Mucosa of rectum (tissue), 2 donors: ENCODE measurements around the gene GGA1.

ENCODE experiments used
- H3K27ac ChIP-seq, 2 donors: one replicate each; pipeline ENCODE4 v1.7.0; 2013; ENCODE audit warnings: inconsistent platforms in 2 of 2, low read depth in 2 of 2, low read length in 2 of 2
- H3K27me3 ChIP-seq, 2 donors: one replicate each; pipeline ENCODE4 v1.7.0; 2013; ENCODE audit warnings: low read length in 2 of 2; ENCODE audit not compliant: control insufficient read depth in 2 of 2, insufficient read depth in 2 of 2
- H3K36me3 ChIP-seq, 2 donors: one replicate each; pipeline ENCODE4 v1.7.0; 2013; ENCODE audit warnings: low read length in 2 of 2; ENCODE audit not compliant: control insufficient read depth in 2 of 2, insufficient read depth in 2 of 2
- H3K4me1 ChIP-seq, 2 donors: one replicate each; pipeline ENCODE4 v1.7.0; 2013; ENCODE audit warnings: low read length in 2 of 2, mild to moderate bottlenecking in 1 of 2; ENCODE audit not compliant: control insufficient read depth in 2 of 2, insufficient read depth in 2 of 2
- H3K4me3 ChIP-seq, 2 donors: one replicate each; pipeline ENCODE4 v1.7.0; 2013; ENCODE audit warnings: low read length in 2 of 2
- H3K9ac ChIP-seq, 2 donors: one replicate each; pipeline ENCODE4 v1.7.0; 2013; ENCODE audit warnings: low read length in 2 of 2, low read depth in 1 of 2, mild to moderate bottlenecking in 1 of 2
- H3K9me3 ChIP-seq, 2 donors: one replicate each; pipeline ENCODE4 v1.7.0; 2013; ENCODE audit warnings: low read length in 2 of 2; ENCODE audit not compliant: control insufficient read depth in 2 of 2
- donor health status: healthy.
- donor health status: Normal muscosa, but diverticular disease.

GGA1 gene

GRCh38 chr22:37621352-37621860 lies 12.8 kb downstream of the GGA1 start:
- Histone ChIP-seq H3K27ac (no peak overlapping the region), H3K9ac (no peak overlapping the region), H3K9me3 (no peaks in the 10 kb centered on the region), H3K4me1 (peaks cover 13 to 21% of the 10 kb centered on the region in 2 donors), H3K27me3 (no peaks in the 10 kb centered on the region), H3K36me3 (peaks cover 45 to 57% of the 10 kb centered on the region in 2 donors), H3K4me3 (no peak overlapping the region)

- peak overlapping the region; percentile 71 to 80 for H3K27ac ChIP-seq
Measured at GRCh38 chr22:37623075-37624016, 14.7 kb downstream of the GGA1 start.

GRCh38 chr22:37624017-37624365 lies 15.4 kb downstream of the GGA1 start:
- H3K4me3 ChIP-seq = no peak overlapping the region
- H3K9ac ChIP-seq = peak overlapping the region in 1 of 2 donors; percentile 51
- H3K27me3 ChIP-seq = no peaks in the 10 kb centered on the region
- H3K36me3 ChIP-seq = peaks cover 28 to 44% of the 10 kb centered on the region in 2 donors
- peaks cover 33 to 37% of the 10 kb centered on the region in 2 donors for H3K4me1 ChIP-seq
- no peaks in the 10 kb centered on the region for H3K9me3 ChIP-seq
- peak overlapping the region; percentile 71 to 80 for H3K27ac ChIP-seq

More at GRCh38 chr22:37623075-37624016, 14.7 kb downstream of the GGA1 start:
- H3K9ac ChIP-seq = peak overlapping the region in 1 of 2 donors; percentile 51
- no peaks in the 10 kb centered on the region for H3K27me3 ChIP-seq
- H3K4me3 ChIP-seq = no peak overlapping the region
- H3K4me1 ChIP-seq = peaks cover 31 to 37% of the 10 kb centered on the region in 2 donors
- H3K9me3 ChIP-seq = no peaks in the 10 kb centered on the region
- H3K36me3 ChIP-seq = peaks cover 31 to 43% of the 10 kb centered on the region in 2 donors

GRCh38 chr22:37624876-37625275 lies 16.2 kb downstream of the GGA1 start:
- Histone ChIP-seq H3K27me3 (no peaks in the 10 kb centered on the region), H3K4me3 (no peak overlapping the region), H3K9ac (no peak overlapping the region), H3K4me1 (peaks cover 33 to 37% of the 10 kb centered on the region in 2 donors), H3K36me3 (peaks cover 30 to 47% of the 10 kb centered on the region in 2 donors), H3K9me3 (no peaks in the 10 kb centered on the region), H3K27ac (no peak overlapping the region)

- Histone ChIP-seq H3K9ac (peak overlapping the region; percentile 14 to 26), H3K36me3 (peaks cover 28 to 42% of the 10 kb centered on the region in 2 donors), H3K4me3 (no peak overlapping the region), H3K4me1 (peaks cover 33 to 37% of the 10 kb centered on the region in 2 donors), H3K9me3 (no peaks in the 10 kb centered on the region), H3K27ac (peak overlapping the region in 1 of 2 donors; percentile 76), H3K27me3 (no peaks in the 10 kb centered on the region)
Measured at GRCh38 chr22:37625737-37626136, 17.1 kb downstream of the GGA1 start.

- Histone ChIP-seq H3K36me3 (peaks cover 27 to 40% of the 10 kb centered on the region in 2 donors), H3K27me3 (no peaks in the 10 kb centered on the region), H3K9ac (peak overlapping the region; percentile 14 to 26)
Measured at GRCh38 chr22:37626144-37626543, 17.5 kb downstream of the GGA1 start.

GRCh38 chr22:37626556-37627075 lies 18.0 kb downstream of the GGA1 start:
- H3K4me3 ChIP-seq = no peak overlapping the region
- H3K27me3 ChIP-seq = no peaks in the 10 kb centered on the region
- peaks cover 26 to 38% of the 10 kb centered on the region in 2 donors for H3K36me3 ChIP-seq
- H3K4me1 ChIP-seq = peaks cover 33 to 37% of the 10 kb centered on the region in 2 donors
- H3K27ac ChIP-seq = peak overlapping the region; percentile 25 to 76
- H3K9me3 ChIP-seq = no peaks in the 10 kb centered on the region
- H3K9ac ChIP-seq = peak overlapping the region in 1 of 2 donors; percentile 31

More at GRCh38 chr22:37626144-37626543, 17.5 kb downstream of the GGA1 start:
- H3K27ac ChIP-seq = peak overlapping the region; percentile 25 to 76
- H3K9me3 ChIP-seq = no peaks in the 10 kb centered on the region
- H3K4me1 ChIP-seq = peaks cover 33 to 37% of the 10 kb centered on the region in 2 donors
- no peak overlapping the region for H3K4me3 ChIP-seq

GRCh38 chr22:37627121-37627520 lies 18.5 kb downstream of the GGA1 start:
- peak overlapping the region; percentile 31 to 32 for H3K9ac ChIP-seq
- H3K27me3 ChIP-seq = no peaks in the 10 kb centered on the region
- H3K27ac ChIP-seq = peak overlapping the region; percentile 64 to 76
- peak overlapping the region; percentile 34 to 37 for H3K4me3 ChIP-seq
- H3K4me1 ChIP-seq = peaks cover 33 to 37% of the 10 kb centered on the region in 2 donors
- no peaks in the 10 kb centered on the region for H3K9me3 ChIP-seq
- H3K36me3 ChIP-seq = peaks cover 31 to 39% of the 10 kb centered on the region in 2 donors

- H3K36me3 ChIP-seq = peaks cover 33 to 43% of the 10 kb centered on the region in 2 donors
- H3K4me1 ChIP-seq = peaks cover 33 to 38% of the 10 kb centered on the region in 2 donors
- no peaks in the 10 kb centered on the region for H3K27me3 ChIP-seq
- peak overlapping the region; percentile 31 to 32 for H3K9ac ChIP-seq
- peak overlapping the region; percentile 34 to 37 for H3K4me3 ChIP-seq
- H3K27ac ChIP-seq = peak overlapping the region; percentile 64 to 76
- H3K9me3 ChIP-seq = no peaks in the 10 kb centered on the region
Measured at GRCh38 chr22:37627545-37627944, 18.9 kb downstream of the GGA1 start.

GRCh38 chr22:37628830-37629229 lies 20.2 kb downstream of the GGA1 start:
- Histone ChIP-seq H3K27me3 (no peaks in the 10 kb centered on the region), H3K9ac (no peak overlapping the region), H3K27ac (no peak overlapping the region), H3K4me1 (peaks cover 41% of the 10 kb centered on the region in 2 donors), H3K9me3 (no peaks in the 10 kb centered on the region), H3K36me3 (peaks cover 25 to 40% of the 10 kb centered on the region in 2 donors), H3K4me3 (no peak overlapping the region)
